ENCODE measurements around the gene FERMT3. TPM values are rescaled to one million over a fixed set of nuclear protein-coding genes. Genes with fewer than 3 reads are reported as not detected.
A peak's percentile ranks its signal among the peaks of the same experiment; 100 is the strongest.

Gene FERMT3
- total and polyA plus RNA-seq, 2 of the 13 experiments (the other 11 are each of a cell fraction or from before 2014, with no cell fraction given), result 0.29 TPM; not detected in 1

DNA sequence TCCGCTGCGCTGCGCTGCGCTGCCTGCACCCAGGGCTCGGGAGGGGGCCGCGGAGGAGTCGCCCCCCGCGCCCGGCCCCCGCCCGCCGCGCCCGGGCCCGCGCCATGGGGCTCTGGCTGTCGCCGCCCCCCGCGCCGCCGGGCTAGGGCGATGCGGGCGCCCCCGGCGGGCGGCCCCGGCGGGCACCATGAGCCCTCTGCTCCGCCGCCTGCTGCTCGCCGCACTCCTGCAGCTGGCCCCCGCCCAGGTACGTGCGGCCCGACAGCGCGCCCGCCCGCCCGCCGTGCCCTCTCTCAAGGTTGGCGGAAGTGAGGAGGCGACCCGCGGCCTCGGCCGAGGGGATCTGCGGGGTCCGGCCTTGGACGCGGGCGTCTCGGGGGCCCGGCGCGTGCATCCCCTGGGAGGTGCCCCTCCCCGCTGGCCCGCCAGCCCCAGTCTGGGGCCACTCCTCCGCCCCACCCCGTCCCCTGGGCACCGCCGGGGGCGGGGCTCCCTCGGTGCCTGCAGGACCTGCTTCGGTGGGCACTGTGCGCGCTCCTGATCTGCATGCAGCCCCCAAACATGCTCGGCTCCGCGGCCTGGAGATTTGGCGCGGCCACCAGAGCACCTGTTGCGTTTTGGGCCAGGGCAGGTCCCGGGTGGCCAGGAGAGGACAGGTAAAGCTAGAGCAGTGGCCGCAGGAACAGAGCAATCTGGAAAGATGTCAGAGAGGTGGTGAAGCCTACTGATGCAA, 28.3 kb downstream of the FERMT3 start (continued):
- TF ChIP-seq, protein P1, sequence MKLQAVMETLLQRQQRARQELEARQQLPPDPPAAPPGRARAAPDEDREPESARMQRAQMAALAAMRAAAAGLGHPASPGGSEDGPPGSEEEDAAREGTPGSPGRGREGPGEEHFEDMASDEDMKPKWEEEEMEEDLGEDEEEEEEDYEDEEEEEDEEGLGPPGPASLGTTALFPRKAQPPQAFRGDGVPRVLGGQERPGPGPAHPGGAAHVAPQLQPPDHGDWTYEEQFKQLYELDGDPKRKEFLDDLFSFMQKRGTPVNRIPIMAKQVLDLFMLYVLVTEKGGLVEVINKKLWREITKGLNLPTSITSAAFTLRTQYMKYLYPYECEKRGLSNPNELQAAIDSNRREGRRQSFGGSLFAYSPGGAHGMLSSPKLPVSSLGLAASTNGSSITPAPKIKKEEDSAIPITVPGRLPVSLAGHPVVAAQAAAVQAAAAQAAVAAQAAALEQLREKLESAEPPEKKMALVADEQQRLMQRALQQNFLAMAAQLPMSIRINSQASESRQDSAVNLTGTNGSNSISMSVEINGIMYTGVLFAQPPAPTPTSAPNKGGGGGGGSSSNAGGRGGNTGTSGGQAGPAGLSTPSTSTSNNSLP (IDR thresholded peaks at IDR 0.05; ENCODE audit: low read depth, low read length), result no peak
- no peak for TF ChIP-seq KLF15 (CRISPR knock-in tag; IDR thresholded peaks at IDR 0.05; ENCODE audit: borderline replicate concordance)
- peak; percentile 59; the same call in 1 of the 2 replicates for TF ChIP-seq BORCS8-MEF2B (CRISPR knock-in tag; IDR thresholded peaks at IDR 0.05)
- peak; percentile 54; the same call in 1 of the 2 replicates for TF ChIP-seq ARNTL (CRISPR knock-in tag; IDR thresholded peaks at IDR 0.05)
- TF ChIP-seq, protein P2, sequence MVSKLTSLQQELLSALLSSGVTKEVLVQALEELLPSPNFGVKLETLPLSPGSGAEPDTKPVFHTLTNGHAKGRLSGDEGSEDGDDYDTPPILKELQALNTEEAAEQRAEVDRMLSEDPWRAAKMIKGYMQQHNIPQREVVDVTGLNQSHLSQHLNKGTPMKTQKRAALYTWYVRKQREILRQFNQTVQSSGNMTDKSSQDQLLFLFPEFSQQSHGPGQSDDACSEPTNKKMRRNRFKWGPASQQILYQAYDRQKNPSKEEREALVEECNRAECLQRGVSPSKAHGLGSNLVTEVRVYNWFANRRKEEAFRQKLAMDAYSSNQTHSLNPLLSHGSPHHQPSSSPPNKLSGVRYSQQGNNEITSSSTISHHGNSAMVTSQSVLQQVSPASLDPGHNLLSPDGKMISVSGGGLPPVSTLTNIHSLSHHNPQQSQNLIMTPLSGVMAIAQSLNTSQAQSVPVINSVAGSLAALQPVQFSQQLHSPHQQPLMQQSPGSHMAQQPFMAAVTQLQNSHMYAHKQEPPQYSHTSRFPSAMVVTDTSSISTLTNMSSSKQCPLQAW (CRISPR knock-in tag; IDR thresholded peaks at IDR 0.05), result no peak
- TF ChIP-seq, protein P3, sequence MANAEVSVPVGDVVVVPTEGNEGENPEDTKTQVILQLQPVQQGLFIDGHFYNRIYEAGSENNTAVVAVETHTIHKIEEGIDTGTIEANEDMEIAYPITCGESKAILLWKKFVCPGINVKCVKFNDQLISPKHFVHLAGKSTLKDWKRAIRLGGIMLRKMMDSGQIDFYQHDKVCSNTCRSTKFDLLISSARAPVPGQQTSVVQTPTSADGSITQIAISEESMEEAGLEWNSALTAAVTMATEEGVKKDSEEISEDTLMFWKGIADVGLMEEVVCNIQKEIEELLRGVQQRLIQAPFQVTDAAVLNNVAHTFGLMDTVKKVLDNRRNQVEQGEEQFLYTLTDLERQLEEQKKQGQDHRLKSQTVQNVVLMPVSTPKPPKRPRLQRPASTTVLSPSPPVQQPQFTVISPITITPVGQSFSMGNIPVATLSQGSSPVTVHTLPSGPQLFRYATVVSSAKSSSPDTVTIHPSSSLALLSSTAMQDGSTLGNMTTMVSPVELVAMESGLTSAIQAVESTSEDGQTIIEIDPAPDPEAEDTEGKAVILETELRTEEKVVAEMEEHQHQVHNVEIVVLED (CRISPR knock-in tag; IDR thresholded peaks at IDR 0.05; ENCODE audit: borderline replicate concordance), result no peak; the same call in 1 of the 2 replicates
- TF ChIP-seq ZNF609 (CRISPR knock-in tag; IDR thresholded peaks at IDR 0.05; ENCODE audit: borderline replicate concordance), result peak; percentile 34; the same call in 1 of the 2 replicates
- no peak for TF ChIP-seq ZNF24 (IDR thresholded peaks at IDR 0.05)
- TF ChIP-seq GTF3A (CRISPR knock-in tag; conservative IDR thresholded peaks at IDR 0.05), result no peak
- TF ChIP-seq, protein P4, sequence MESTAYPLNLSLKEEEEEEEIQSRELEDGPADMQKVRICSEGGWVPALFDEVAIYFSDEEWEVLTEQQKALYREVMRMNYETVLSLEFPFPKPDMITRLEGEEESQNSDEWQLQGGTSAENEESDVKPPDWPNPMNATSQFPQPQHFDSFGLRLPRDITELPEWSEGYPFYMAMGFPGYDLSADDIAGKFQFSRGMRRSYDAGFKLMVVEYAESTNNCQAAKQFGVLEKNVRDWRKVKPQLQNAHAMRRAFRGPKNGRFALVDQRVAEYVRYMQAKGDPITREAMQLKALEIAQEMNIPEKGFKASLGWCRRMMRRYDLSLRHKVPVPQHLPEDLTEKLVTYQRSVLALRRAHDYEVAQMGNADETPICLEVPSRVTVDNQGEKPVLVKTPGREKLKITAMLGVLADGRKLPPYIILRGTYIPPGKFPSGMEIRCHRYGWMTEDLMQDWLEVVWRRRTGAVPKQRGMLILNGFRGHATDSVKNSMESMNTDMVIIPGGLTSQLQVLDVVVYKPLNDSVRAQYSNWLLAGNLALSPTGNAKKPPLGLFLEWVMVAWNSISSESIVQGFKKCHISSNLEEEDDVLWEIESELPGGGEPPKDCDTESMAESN (CRISPR knock-in tag; conservative IDR thresholded peaks at IDR 0.05), result no peak
- no peak for TF ChIP-seq ZNF749 (CRISPR knock-in tag; IDR thresholded peaks at IDR 0.05; ENCODE audit: borderline replicate concordance)
- TF ChIP-seq POLR2AphosphoS2 (IDR thresholded peaks at IDR 0.05; ENCODE audit: low read depth, low read length), result no peak
- TF ChIP-seq ZNF337 (CRISPR knock-in tag; IDR thresholded peaks at IDR 0.05; ENCODE audit: borderline replicate concordance, low read depth), result no peak
- 0 out of 2 replicates have a peak, but pooled peaks have one; percentile 27 for TF ChIP-seq ZNF354B (CRISPR knock-in tag; IDR thresholded peaks at IDR 0.05)
- TF ChIP-seq ZNF274 (CRISPR knock-in tag; IDR thresholded peaks at IDR 0.05), result peak; percentile 74; the same call in 1 of the 2 replicates
